ENCODE results near the gene SERPINF2. TPM values are rescaled to one million over a fixed set of nuclear protein-coding genes. Genes with fewer than 3 reads are reported as not detected.

Gene SERPINF2
- total and polyA plus RNA-seq, 2 experiments from 2014 or later: 0.08 TPM; not detected in 1

DNA sequence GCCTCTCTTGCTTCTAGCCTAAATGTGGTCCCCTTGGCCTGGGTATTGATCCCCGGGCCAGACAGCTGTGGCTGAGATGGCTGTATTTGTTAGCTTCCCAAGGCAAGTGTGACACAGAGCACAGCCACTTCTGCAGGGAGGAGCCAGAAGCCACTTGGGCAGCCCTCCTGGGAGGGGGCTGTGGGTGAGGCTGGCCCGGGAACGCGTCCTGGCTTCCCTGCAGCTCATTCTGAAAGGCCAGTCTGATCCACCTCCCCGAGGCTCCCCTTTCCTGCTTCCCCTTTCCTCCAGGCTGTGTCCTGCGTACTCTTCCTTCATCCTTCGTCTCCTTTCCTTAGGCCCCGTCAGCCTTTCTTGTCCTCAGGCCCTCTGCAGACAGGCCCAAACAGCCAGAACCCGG, 8.0 kb downstream of the SERPINF2 start:
- Histone ChIP-seq H4K20me1 (ENCODE audit: insufficient read depth) (no peaks in the 10 kb centered on the region), H3K9me3 (ENCODE audit: low read depth) (no peaks in the 10 kb centered on the region), H3K27ac (no peak overlapping the region), H3K9ac (no peak overlapping the region), H3K9me2 (ENCODE audit: insufficient read depth) (no peaks in the 10 kb centered on the region), H3K36me3 (ENCODE audit: low read depth) (no peaks in the 10 kb centered on the region), H3K4me2 (ENCODE audit: unreplicated experiment) (no peak overlapping the region), H3K79me2 (ENCODE audit: insufficient read depth) (no peaks in the 10 kb centered on the region), H3K4me3 (no peak overlapping the region), H3K27me3 (replicated peaks; ENCODE audit: insufficient read depth) (no peaks in the 10 kb centered on the region), H2AFZ (no peak overlapping the region), H3K4me1 (ENCODE audit: insufficient read depth) (peaks cover 9% of the 10 kb centered on the region; the same call in 1 of the 2 replicates), H3F3A (ENCODE audit: insufficient read depth) (no peaks in the 10 kb centered on the region)
- no peak for TF ChIP-seq EZH2phosphoT487 (IDR thresholded peaks at IDR 0.05; ENCODE audit: insufficient read depth, low read depth)
- TF ChIP-seq EZH2 (IDR thresholded peaks at IDR 0.05; ENCODE audit: insufficient read depth, poor library complexity, severe bottlenecking): no peak
- in situ Hi-C loops (cut with MboI): no loop called here
- 60 to 66% methylated on average over 9 of the region's 9 CpGs for WGBS, 2 experiments (ENCODE audit: low coverage in 1 of 2, low lambda C conversion rate in 2 of 2, missing lambda C conversion rate in 2 of 2)
- DNase-seq: no peak

DNA sequence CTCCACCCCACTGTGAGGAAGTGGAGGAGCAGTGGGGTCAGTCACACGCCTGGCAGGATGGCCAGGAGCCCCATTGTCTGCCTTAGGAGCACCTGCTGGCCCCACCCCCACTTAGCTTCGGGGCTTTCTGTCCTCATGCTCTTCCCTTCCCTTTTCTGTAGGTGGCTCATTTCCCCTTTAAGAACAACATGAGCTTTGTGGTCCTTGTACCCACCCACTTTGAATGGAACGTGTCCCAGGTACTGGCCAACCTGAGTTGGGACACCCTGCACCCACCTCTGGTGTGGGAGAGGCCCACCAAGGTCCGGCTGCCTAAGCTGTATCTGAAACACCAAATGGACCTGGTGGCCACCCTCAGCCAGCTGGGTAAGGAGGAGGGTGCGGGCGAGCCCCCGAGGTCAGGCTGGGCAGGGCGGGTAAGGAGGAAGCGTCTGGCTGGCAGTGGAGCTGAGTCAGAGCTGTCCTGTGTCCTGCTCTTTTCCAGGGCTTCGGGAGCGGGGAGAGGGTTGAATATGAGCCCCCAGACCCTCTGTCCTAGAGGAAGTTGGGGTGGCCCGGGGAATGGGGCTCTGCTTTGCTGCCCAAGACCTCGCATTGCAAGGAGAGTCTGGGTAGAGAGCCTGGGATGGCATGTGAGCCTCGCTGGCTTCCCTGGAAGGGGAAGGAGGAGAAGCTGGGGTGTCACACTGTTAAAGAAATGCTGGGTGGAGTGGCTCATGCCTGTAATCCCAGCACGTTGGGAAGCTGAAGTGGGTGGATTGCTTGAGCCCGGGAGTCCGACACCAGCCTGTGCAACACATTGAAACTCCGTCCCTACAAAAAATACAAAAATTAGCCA, 10.0 kb downstream of the SERPINF2 start:
- H4K20me1 ChIP-seq (ENCODE audit: insufficient read depth): no peaks in the 10 kb centered on the region
- peak; percentile 47 for DNase-seq
- peaks cover 9% of the 10 kb centered on the region; the same call in 1 of the 2 replicates for H3K4me1 ChIP-seq (ENCODE audit: insufficient read depth)
- 42% methylated on average over 16 to 18 of the region's 18 CpGs for WGBS, 2 experiments (ENCODE audit: low coverage in 1 of 2, low lambda C conversion rate in 2 of 2, missing lambda C conversion rate in 2 of 2)
- no peak overlapping the region for H3K4me2 ChIP-seq (ENCODE audit: unreplicated experiment)
- peak overlapping the region; percentile 25; the same call in 1 of the 2 replicates for H2AFZ ChIP-seq
- no peaks in the 10 kb centered on the region for H3K79me2 ChIP-seq (ENCODE audit: insufficient read depth)
- H3K9me3 ChIP-seq (ENCODE audit: low read depth): no peaks in the 10 kb centered on the region
- H3K9me2 ChIP-seq (ENCODE audit: insufficient read depth): no peaks in the 10 kb centered on the region
- H3K4me3 ChIP-seq: no peak overlapping the region
- in situ Hi-C loops (cut with MboI): no loop called here
- no peaks in the 10 kb centered on the region for H3F3A ChIP-seq (ENCODE audit: insufficient read depth)
- H3K9ac ChIP-seq: no peak overlapping the region
- H3K36me3 ChIP-seq (ENCODE audit: low read depth): no peaks in the 10 kb centered on the region
- no peak for TF ChIP-seq EZH2phosphoT487 (IDR thresholded peaks at IDR 0.05; ENCODE audit: insufficient read depth, low read depth)
- TF ChIP-seq EZH2 (IDR thresholded peaks at IDR 0.05; ENCODE audit: insufficient read depth, poor library complexity, severe bottlenecking): no peak
- no peak overlapping the region for H3K27ac ChIP-seq
- H3K27me3 ChIP-seq (replicated peaks; ENCODE audit: insufficient read depth): no peaks in the 10 kb centered on the region

DNA sequence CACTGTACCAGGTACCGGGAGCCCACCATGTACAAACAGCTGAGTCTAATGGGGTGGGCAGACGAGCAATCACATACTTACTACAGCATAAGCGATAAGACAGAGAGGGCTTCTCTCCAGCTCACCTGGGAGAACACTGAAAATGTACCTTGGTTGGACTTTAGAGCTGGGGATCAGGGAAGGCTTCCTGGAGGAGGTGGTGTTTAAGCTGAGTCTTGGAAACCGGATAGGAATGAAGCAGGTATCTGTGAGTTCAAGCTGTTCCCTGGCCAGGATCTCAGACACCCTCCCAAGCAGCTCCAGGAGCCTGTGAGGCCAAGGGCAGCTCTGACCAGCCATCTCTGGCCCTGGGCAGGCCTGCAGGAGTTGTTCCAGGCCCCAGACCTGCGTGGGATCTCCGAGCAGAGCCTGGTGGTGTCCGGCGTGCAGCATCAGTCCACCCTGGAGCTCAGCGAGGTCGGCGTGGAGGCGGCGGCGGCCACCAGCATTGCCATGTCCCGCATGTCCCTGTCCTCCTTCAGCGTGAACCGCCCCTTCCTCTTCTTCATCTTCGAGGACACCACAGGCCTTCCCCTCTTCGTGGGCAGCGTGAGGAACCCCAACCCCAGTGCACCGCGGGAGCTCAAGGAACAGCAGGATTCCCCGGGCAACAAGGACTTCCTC, 11.2 kb downstream of the SERPINF2 start:
- H3K4me1 ChIP-seq (ENCODE audit: insufficient read depth): peaks cover 9% of the 10 kb centered on the region; the same call in 1 of the 2 replicates
- no peak overlapping the region for H3K4me3 ChIP-seq
- H3F3A ChIP-seq (ENCODE audit: insufficient read depth): no peaks in the 10 kb centered on the region
- H3K27ac ChIP-seq: no peak overlapping the region
- no peak overlapping the region for H3K4me2 ChIP-seq (ENCODE audit: unreplicated experiment)
- H3K36me3 ChIP-seq (ENCODE audit: low read depth): no peaks in the 10 kb centered on the region
- no peaks in the 10 kb centered on the region for H3K9me2 ChIP-seq (ENCODE audit: insufficient read depth)
- TF ChIP-seq EZH2phosphoT487 (IDR thresholded peaks at IDR 0.05; ENCODE audit: insufficient read depth, low read depth) (no peak), EZH2 (IDR thresholded peaks at IDR 0.05; ENCODE audit: insufficient read depth, poor library complexity, severe bottlenecking) (no peak)
- 79 to 86% methylated on average over 14 to 23 of the region's 23 CpGs for WGBS, 2 experiments (ENCODE audit: low coverage in 1 of 2, low lambda C conversion rate in 2 of 2, missing lambda C conversion rate in 2 of 2)
- H3K9ac ChIP-seq: no peak overlapping the region
- H3K27me3 ChIP-seq (replicated peaks; ENCODE audit: insufficient read depth): no peaks in the 10 kb centered on the region
- H3K9me3 ChIP-seq (ENCODE audit: low read depth): no peaks in the 10 kb centered on the region
- no peaks in the 10 kb centered on the region for H3K79me2 ChIP-seq (ENCODE audit: insufficient read depth)
- DNase-seq: no peak
- no peak overlapping the region for H2AFZ ChIP-seq
- in situ Hi-C loops (cut with MboI): no loop called here
- H4K20me1 ChIP-seq (ENCODE audit: insufficient read depth): no peaks in the 10 kb centered on the region

DNA sequence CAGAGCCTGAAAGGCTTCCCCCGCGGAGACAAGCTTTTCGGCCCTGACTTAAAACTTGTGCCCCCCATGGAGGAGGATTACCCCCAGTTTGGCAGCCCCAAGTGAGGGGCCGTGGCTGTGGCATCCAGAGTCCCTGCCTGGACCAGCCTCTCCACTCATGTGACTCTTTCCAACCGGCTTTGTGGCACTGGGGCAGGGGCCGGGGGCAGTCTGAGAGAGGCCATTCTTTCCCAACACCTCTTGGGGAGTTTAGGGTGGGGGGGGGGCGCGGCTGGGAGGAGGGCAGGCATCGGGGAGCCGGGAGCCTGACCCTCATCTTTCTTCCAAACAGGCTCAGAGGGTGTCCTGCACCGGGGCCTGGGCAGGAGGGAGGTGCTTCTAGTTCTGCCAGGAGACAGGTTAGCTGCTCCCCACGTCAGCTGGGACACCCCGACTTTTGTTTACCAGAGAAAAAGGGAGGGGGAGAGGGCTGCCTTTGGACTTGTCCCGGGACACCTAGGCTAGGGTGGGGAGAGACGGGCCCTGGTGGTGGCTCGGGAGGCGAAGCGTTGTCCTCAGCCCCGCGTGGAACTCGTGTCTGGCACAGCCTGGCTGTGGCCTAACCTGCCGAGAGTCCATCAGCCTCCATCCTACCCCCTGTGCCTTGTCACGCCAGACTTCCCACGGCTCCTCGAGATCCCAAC, 11.9 kb downstream of the SERPINF2 start:
- in situ Hi-C loops (cut with MboI): no loop called here
- Histone ChIP-seq H3K9me2 (ENCODE audit: insufficient read depth) (no peaks in the 10 kb centered on the region), H3K79me2 (ENCODE audit: insufficient read depth) (no peaks in the 10 kb centered on the region), H3K9ac (no peak overlapping the region), H3K4me2 (ENCODE audit: unreplicated experiment) (no peak overlapping the region), H3K4me3 (no peak overlapping the region), H3K36me3 (ENCODE audit: low read depth) (no peaks in the 10 kb centered on the region), H3K27me3 (replicated peaks; ENCODE audit: insufficient read depth) (no peaks in the 10 kb centered on the region), H2AFZ (no peak overlapping the region), H3K27ac (no peak overlapping the region), H3K9me3 (ENCODE audit: low read depth) (no peaks in the 10 kb centered on the region), H4K20me1 (ENCODE audit: insufficient read depth) (no peaks in the 10 kb centered on the region), H3F3A (ENCODE audit: insufficient read depth) (no peaks in the 10 kb centered on the region), H3K4me1 (ENCODE audit: insufficient read depth) (peaks cover 9% of the 10 kb centered on the region; the same call in 1 of the 2 replicates)
- no peak for TF ChIP-seq EZH2phosphoT487 (IDR thresholded peaks at IDR 0.05; ENCODE audit: insufficient read depth, low read depth)
- no peak for TF ChIP-seq EZH2 (IDR thresholded peaks at IDR 0.05; ENCODE audit: insufficient read depth, poor library complexity, severe bottlenecking)
- 77 to 85% methylated on average over 19 to 25 of the region's 25 CpGs for WGBS, 2 experiments (ENCODE audit: low coverage in 1 of 2, low lambda C conversion rate in 2 of 2, missing lambda C conversion rate in 2 of 2)
- no peak for DNase-seq
